Effector memory CD8-positive, alpha-beta T cell (primary cell): Measurements from ENCODE around the gene RYR3.

ENCODE experiments used
- ATAC-seq: fragments of 150-1000 bp; cut with Tn5 transposase; replicated peaks from 2 replicates; pipeline ENCODE4 v1.10.0; 2021; ENCODE audit warnings: mild to moderate bottlenecking, moderate library complexity
- DNase-seq, 3 experiments: peaks; one replicate each; pipeline ENCODE4 v3.0.0; 2021
- H3K27ac Mint-ChIP-seq, 2 donors: one replicate each; pipeline ENCODE4 v1.8.0; 2022; ENCODE audit warnings: mild to moderate bottlenecking in 2 of 2, mixed read lengths in 2 of 2, moderate library complexity in 2 of 2
- H3K27me3 Mint-ChIP-seq, 2 donors: one replicate each; pipeline ENCODE4 v1.8.0; 2022; ENCODE audit warnings: mixed read lengths in 2 of 2
- H3K36me3 Mint-ChIP-seq: one replicate; pipeline ENCODE4 v1.8.0; 2022; ENCODE audit warnings: mild to moderate bottlenecking, moderate library complexity, mixed read lengths; ENCODE audit not compliant: insufficient read depth
- H3K4me1 Mint-ChIP-seq, 2 donors: one replicate each; pipeline ENCODE4 v1.8.0; 2022; ENCODE audit warnings: low read depth in 2 of 2, mixed read lengths in 2 of 2
- H3K4me3 Mint-ChIP-seq, 2 donors: one replicate each; pipeline ENCODE4 v1.8.0; 2022; ENCODE audit warnings: mild to moderate bottlenecking in 2 of 2, mixed read lengths in 2 of 2, moderate library complexity in 2 of 2
- H3K9me3 Mint-ChIP-seq, 2 donors: one replicate each; pipeline ENCODE4 v1.8.0; 2022; ENCODE audit warnings: mixed read lengths in 2 of 2

RYR3 gene

GRCh38 chr15:33451385-33451784, 140.6 kb downstream of the RYR3 start:
- Mint-ChIP-seq H3K9me3 (peaks cover 0 to 1% of the 10 kb centered on the region in 2 donors), H3K27ac (no peak overlapping the region), H3K36me3 (no peaks in the 10 kb centered on the region), H3K27me3 (peaks cover 7 to 17% of the 10 kb centered on the region in 2 donors), H3K4me1 (no peaks in the 10 kb centered on the region), H3K4me3 (no peak overlapping the region)
- ATAC-seq: no peak
- no peak for DNase-seq

- Mint-ChIP-seq H3K27ac (no peak overlapping the region), H3K9me3 (peaks cover 0 to 3% of the 10 kb centered on the region in 2 donors), H3K4me3 (no peak overlapping the region), H3K27me3 (peaks cover 0 to 10% of the 10 kb centered on the region in 2 donors), H3K4me1 (no peaks in the 10 kb centered on the region), H3K36me3 (peaks cover under 1% of the 10 kb centered on the region)
- ATAC-seq (no peak), DNase-seq (no peak)
Measured at GRCh38 chr15:33453761-33454160, 143.0 kb downstream of the RYR3 start.

- ATAC-seq (no peak), DNase-seq (no peak)
- Mint-ChIP-seq H3K27me3 (peaks cover 0 to 4% of the 10 kb centered on the region in 2 donors), H3K36me3 (peaks cover 2% of the 10 kb centered on the region), H3K4me1 (no peaks in the 10 kb centered on the region), H3K9me3 (peaks cover 0 to 3% of the 10 kb centered on the region in 2 donors), H3K27ac (no peak overlapping the region), H3K4me3 (no peak overlapping the region)
Measured at GRCh38 chr15:33454346-33454745, 143.6 kb downstream of the RYR3 start.

- Mint-ChIP-seq H3K9me3 (peaks cover 0 to 3% of the 10 kb centered on the region in 2 donors), H3K36me3 (peaks cover 2% of the 10 kb centered on the region), H3K4me1 (no peaks in the 10 kb centered on the region), H3K4me3 (no peak overlapping the region), H3K27me3 (no peaks in the 10 kb centered on the region), H3K27ac (no peak overlapping the region)
- DNase-seq (no peak), ATAC-seq (no peak)
Measured at GRCh38 chr15:33454996-33455395, 144.2 kb downstream of the RYR3 start.

- Mint-ChIP-seq H3K27me3 (no peaks in the 10 kb centered on the region), H3K9me3 (peaks cover 0 to 3% of the 10 kb centered on the region in 2 donors), H3K36me3 (peaks cover 2% of the 10 kb centered on the region), H3K27ac (no peak overlapping the region), H3K4me1 (no peaks in the 10 kb centered on the region), H3K4me3 (no peak overlapping the region)
- DNase-seq: no peak
- no peak for ATAC-seq
Measured at GRCh38 chr15:33458421-33458820, 147.7 kb downstream of the RYR3 start.

- Mint-ChIP-seq H3K27me3 (no peaks in the 10 kb centered on the region), H3K4me3 (no peak overlapping the region), H3K9me3 (peaks cover 0 to 3% of the 10 kb centered on the region in 2 donors), H3K27ac (no peak overlapping the region), H3K36me3 (peaks cover 2% of the 10 kb centered on the region), H3K4me1 (no peaks in the 10 kb centered on the region)
- ATAC-seq (no peak), DNase-seq (no peak)
Measured at GRCh38 chr15:33460166-33460805, 149.5 kb downstream of the RYR3 start.

GRCh38 chr15:33461671-33462070, 150.9 kb downstream of the RYR3 start:
- DNase-seq (no peak), ATAC-seq (no peak)
- no peaks in the 10 kb centered on the region for H3K4me1 Mint-ChIP-seq
- peaks cover 0 to 3% of the 10 kb centered on the region in 2 donors for H3K9me3 Mint-ChIP-seq
- no peak overlapping the region for H3K4me3 Mint-ChIP-seq
- no peaks in the 10 kb centered on the region for H3K27me3 Mint-ChIP-seq
- H3K36me3 Mint-ChIP-seq: peaks cover 2% of the 10 kb centered on the region
- no peak overlapping the region for H3K27ac Mint-ChIP-seq

GRCh38 chr15:33467146-33467815, 156.5 kb downstream of the RYR3 start:
- Mint-ChIP-seq H3K4me3 (no peak overlapping the region), H3K27me3 (no peaks in the 10 kb centered on the region), H3K36me3 (no peaks in the 10 kb centered on the region), H3K4me1 (no peaks in the 10 kb centered on the region), H3K9me3 (no peaks in the 10 kb centered on the region), H3K27ac (no peak overlapping the region)
- DNase-seq (no peak), ATAC-seq (no peak)

GRCh38 chr15:33467816-33468163, 157.0 kb downstream of the RYR3 start:
- Mint-ChIP-seq H3K27ac (no peak overlapping the region), H3K36me3 (no peaks in the 10 kb centered on the region), H3K4me3 (no peak overlapping the region), H3K4me1 (no peaks in the 10 kb centered on the region), H3K9me3 (no peaks in the 10 kb centered on the region), H3K27me3 (no peaks in the 10 kb centered on the region)
- DNase-seq (no peak), ATAC-seq (no peak)

GRCh38 chr15:33468740-33469139, 158.0 kb downstream of the RYR3 start:
- DNase-seq (no peak), ATAC-seq (no peak)
- Mint-ChIP-seq H3K4me1 (no peaks in the 10 kb centered on the region), H3K36me3 (no peaks in the 10 kb centered on the region), H3K27me3 (no peaks in the 10 kb centered on the region), H3K4me3 (no peak overlapping the region), H3K9me3 (no peaks in the 10 kb centered on the region), H3K27ac (no peak overlapping the region)

- Mint-ChIP-seq H3K27ac (no peak overlapping the region), H3K9me3 (peaks cover 0 to 4% of the 10 kb centered on the region in 2 donors)
Measured at GRCh38 chr15:33473005-33473404, 162.2 kb downstream of the RYR3 start.

GRCh38 chr15:33473714-33474113, 162.9 kb downstream of the RYR3 start:
- H3K4me3 Mint-ChIP-seq: no peak overlapping the region
- ATAC-seq: no peak
- no peak overlapping the region for H3K27ac Mint-ChIP-seq
- H3K27me3 Mint-ChIP-seq: no peaks in the 10 kb centered on the region
- no peak for DNase-seq
- H3K9me3 Mint-ChIP-seq: peaks cover 0 to 4% of the 10 kb centered on the region in 2 donors
- H3K4me1 Mint-ChIP-seq: no peaks in the 10 kb centered on the region
- no peaks in the 10 kb centered on the region for H3K36me3 Mint-ChIP-seq

More at GRCh38 chr15:33473005-33473404, 162.2 kb downstream of the RYR3 start:
- H3K27me3 Mint-ChIP-seq: no peaks in the 10 kb centered on the region
- H3K36me3 Mint-ChIP-seq: no peaks in the 10 kb centered on the region
- H3K4me3 Mint-ChIP-seq: no peak overlapping the region
- ATAC-seq (no peak), DNase-seq (no peak)
- H3K4me1 Mint-ChIP-seq: no peaks in the 10 kb centered on the region

GRCh38 chr15:33476076-33476475, 165.3 kb downstream of the RYR3 start:
- no peaks in the 10 kb centered on the region for H3K4me1 Mint-ChIP-seq
- no peak for DNase-seq
- H3K9me3 Mint-ChIP-seq: peaks cover 0 to 4% of the 10 kb centered on the region in 2 donors
- H3K27me3 Mint-ChIP-seq: no peaks in the 10 kb centered on the region
- no peak for ATAC-seq
- no peaks in the 10 kb centered on the region for H3K36me3 Mint-ChIP-seq
- no peak overlapping the region for H3K27ac Mint-ChIP-seq
- no peak overlapping the region for H3K4me3 Mint-ChIP-seq

GRCh38 chr15:33476908-33477307, 166.1 kb downstream of the RYR3 start:
- H3K27me3 Mint-ChIP-seq: no peaks in the 10 kb centered on the region
- DNase-seq (no peak), ATAC-seq (no peak)
- no peaks in the 10 kb centered on the region for H3K36me3 Mint-ChIP-seq
- no peak overlapping the region for H3K27ac Mint-ChIP-seq
- no peak overlapping the region for H3K4me3 Mint-ChIP-seq
- H3K4me1 Mint-ChIP-seq: no peaks in the 10 kb centered on the region
- peaks cover 0 to 4% of the 10 kb centered on the region in 2 donors for H3K9me3 Mint-ChIP-seq
